HG02763 (cell line): Measurements from ENCODE around the gene PPP1R3A.

ENCODE experiments used
- ATAC-seq: cut with Tn5 transposase; IDR thresholded peaks from one replicate; pipeline ENCODE4 v1.9.1; 2021; ENCODE audit warnings: mild to moderate bottlenecking, moderate library complexity; ENCODE audit not compliant: unreplicated experiment

The PPP1R3A gene

DNA sequence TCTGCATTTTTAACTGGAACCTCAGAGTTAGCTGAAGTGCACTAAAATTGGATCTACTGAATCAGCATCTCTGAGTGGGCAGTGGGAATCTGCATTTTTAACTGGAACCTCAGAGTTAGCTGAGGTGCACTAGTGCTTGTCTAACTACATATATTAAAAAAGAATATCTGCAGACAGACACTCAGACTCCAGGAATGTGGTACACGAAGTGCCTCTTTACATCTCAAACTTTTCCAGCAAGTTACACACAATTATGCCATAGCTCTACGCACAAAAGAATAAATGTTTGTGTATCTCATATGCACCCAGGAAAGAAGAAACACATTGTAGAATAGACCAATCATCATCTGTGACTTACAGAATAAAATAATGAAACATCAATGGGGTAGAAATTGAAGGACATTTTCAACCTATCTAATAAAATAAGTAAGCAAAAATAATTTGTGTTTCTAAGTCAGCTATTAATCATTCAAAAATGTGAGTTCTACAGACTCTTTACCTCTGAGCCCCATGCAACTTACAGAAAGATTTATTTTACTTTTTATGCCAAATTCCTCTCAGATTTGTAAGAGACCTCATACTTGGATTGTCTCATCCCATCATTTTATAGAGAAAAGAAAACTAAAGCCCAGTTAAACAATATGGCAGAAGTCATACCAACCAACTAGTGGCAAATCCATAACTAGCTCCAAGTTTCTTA is 28.3 kb downstream of the PPP1R3A start:
- no peak for ATAC-seq

DNA sequence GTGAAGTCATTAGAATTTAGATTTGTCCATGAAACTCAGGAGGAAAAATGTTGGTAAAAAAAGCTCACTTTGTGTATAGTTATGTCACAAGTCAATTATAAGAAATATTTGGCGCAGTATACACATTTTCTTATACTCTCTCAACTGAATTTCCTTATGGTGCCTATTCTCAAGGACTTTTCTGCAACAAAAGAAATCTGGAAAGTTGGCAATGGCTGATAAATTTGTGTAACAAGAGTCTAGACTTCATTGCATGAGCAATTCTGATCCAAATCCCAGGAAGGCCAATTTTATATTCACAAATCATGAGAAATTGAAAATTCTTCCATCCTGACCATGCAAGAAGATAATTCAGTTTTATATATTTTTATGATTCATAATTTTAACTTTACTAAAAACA is 35.7 kb downstream of the PPP1R3A start:
- no peak for ATAC-seq

DNA sequence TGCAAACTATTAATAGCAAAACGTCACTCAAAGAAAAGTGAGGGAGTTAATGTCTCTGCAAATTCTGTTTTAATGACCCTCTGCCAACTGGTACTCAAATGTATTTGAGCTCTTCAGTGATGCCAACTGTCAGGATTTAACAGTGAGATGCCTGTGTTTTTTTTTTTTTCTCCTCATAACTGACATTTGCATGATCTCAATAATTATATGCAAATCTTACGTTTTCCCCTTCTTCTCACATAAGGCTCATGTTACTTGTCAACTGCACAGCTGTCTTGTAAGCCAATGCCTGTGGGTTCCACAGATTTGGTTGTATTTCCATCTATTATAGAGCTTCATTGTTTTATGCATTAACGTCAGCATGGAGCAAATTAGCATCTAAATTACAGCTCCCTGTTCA is 38.2 kb downstream of the PPP1R3A start:
- no peak for ATAC-seq

GRCh38 chr7:113878394-113878992 is 40.3 kb downstream of the PPP1R3A start:
- no peak for ATAC-seq

DNA sequence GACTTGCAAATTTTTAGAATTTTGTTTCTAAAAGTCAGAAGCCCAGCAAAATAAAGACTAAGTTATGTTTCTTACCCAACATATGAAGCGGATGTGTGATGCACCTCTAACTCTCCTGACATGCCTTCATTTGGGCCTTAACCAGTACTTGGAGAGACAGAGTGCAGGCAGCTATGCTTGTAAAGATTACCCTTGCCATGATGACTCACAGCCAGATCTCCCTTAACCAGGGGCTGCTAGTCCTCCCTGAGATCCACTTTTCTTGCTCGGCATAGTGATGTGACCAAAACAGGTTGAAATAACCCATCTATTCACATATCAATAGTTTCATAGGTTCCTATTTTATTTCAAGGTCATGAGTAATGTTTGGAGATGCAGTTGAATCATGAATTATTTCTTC is 43.6 kb downstream of the PPP1R3A start:
- no peak for ATAC-seq

DNA sequence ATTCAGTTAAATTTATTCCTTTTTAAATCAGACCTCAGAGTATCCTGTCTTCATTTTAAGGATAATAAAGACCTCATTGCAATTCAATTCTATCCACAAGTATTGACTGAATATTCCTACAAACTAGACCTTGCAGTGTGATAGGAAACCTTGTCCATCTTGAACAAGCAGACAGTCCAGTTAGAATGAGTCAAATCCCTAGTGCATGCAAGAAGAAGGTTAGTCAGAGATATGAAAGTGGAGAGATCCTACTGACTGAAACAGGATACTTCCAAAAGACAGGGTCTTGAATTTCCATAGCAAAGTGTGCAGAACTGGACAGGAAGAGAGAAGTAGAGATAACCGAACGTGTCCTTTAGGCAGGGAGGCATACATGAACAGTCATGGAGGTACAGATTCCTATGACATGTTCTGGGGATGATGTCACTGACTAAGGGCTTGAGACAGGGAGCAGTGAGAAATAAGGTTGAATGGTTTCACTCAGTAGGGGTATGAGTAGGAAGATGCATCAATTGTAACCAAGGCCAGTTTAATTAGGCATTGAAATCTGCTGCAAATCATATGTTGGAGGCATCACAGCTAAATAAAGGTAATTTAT is 45.2 kb downstream of the PPP1R3A start:
- no peak for ATAC-seq

GRCh38 chr7:113872981-113873380 is 45.8 kb downstream of the PPP1R3A start:
- no peak for ATAC-seq

GRCh38 chr7:113867325-113867724 is 51.5 kb downstream of the PPP1R3A start:
- ATAC-seq = no peak

DNA sequence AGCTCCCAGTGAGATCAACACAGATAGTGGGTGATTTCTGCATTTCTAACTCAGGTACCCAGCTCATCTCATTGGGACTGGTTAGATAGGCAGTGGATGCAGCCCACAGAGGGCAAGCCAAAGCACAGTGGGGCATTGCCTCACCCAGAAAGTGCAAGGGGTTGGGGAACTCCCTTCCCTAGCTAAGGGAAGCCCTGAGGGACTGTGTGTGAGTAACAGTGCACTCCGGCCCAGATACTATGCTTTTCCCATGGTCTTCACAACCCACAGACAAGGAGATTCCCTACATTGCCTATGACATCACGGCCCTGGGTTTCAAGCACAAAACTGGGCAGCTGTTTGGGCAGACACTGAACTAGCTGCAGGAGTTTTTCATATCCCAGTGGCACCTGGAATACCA is 62.8 kb downstream of the PPP1R3A start:
- no peak for ATAC-seq

- ATAC-seq = no peak
Observed at GRCh38 chr7:113840954-113841353, 77.9 kb downstream of the PPP1R3A start.

- ATAC-seq = no peak
Observed at GRCh38 chr7:113835367-113835766, 83.4 kb downstream of the PPP1R3A start.

GRCh38 chr7:113832196-113832745 is 86.5 kb downstream of the PPP1R3A start:
- ATAC-seq = no peak

DNA sequence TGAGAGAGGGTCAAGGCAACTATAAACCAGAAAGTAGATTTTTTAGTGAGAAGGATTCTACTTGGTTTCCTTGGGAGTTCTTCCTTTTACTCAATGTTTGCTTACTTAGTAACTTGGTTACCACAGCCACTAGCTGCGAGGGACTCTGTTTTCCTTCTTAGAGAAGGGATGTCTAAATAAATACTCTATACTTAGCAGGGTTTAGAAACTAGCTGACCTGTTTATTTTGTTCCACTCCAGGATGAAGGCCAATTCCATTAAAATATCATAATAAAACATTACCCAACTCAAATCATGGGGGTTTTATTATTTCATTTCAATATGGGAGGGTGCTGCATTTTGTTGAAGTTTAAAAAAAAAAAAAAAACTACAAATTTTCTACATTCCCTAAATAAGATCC is 87.3 kb downstream of the PPP1R3A start:
- ATAC-seq = no peak

GRCh38 chr7:113828581-113828980 is 90.2 kb downstream of the PPP1R3A start:
- no peak for ATAC-seq
